ENCODE data around the gene IDUA. TPM values are rescaled to one million over a fixed set of nuclear protein-coding genes. Genes with fewer than 3 reads are reported as not detected.
A peak's percentile ranks its signal among the peaks of the same experiment; 100 is the strongest.

Gene IDUA
- total RNA-seq, 4 donors from 2014 or later = 23.9 to 79.4 (median 52.9) TPM

GRCh38 chr4:1036976-1037810, 50.3 kb downstream of the IDUA start:
- H3K4me1 ChIP-seq = peaks cover 5 to 98% (median 48%) of the 10 kb centered on the region in 4 donors
- DNase-seq (ENCODE audit: low spot score in 2 of 2) = no peak
- no peak overlapping the region for H3K4me3 ChIP-seq
- TF ChIP-seq EP300 (IDR thresholded peaks at IDR 0.05) (no peak), POLR2A (IDR thresholded peaks at IDR 0.05) (no peak), CTCF (IDR thresholded peaks at IDR 0.05) (no peak)
- H3K27me3 ChIP-seq = no peaks in the 10 kb centered on the region
- H3K27ac ChIP-seq = peak overlapping the region in 1 of 4 donors; percentile 68
- WGBS, 2 donors = 89 to 93% methylated on average over 10 to 16 of the region's 26 CpGs
- no peaks in the 10 kb centered on the region for H3K9me3 ChIP-seq
- no peaks in the 10 kb centered on the region for H3K36me3 ChIP-seq

DNA sequence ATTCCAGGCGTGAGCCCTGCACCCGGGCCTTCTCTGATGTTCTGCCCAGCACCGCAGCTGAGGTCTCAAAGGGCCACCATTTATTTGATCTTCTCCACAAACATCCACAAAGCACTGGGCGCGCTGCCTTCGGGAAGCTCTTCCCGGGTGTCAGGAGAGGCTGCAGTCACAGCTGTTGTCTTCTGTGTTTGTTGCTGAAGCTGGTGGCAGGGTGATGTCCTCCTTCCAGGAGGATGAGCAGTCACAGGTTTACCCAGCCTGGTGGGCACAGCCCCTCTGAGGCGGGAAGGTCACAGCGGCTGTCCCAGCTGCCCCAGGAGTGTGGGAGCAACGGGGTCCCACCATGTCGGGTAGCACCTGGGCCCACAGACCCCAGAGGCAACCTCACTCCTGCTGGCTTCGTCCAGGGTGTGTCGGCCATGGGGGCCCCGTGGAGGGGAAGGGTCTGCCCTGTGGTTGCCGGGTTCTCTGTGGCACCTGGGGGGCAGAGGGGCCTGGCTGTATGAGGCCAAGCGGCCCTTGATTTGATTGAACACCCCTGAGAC, 52.2 kb downstream of the IDUA start:
- peaks cover 5 to 100% (median 53%) of the 10 kb centered on the region in 4 donors for H3K4me1 ChIP-seq
- 68 to 70% methylated on average over 7 to 16 of the region's 16 CpGs for WGBS, 2 donors

GRCh38 chr4:1039493-1040343, 52.9 kb downstream of the IDUA start:
- TF ChIP-seq POLR2A (IDR thresholded peaks at IDR 0.05) = no peak
- TF ChIP-seq EP300 (IDR thresholded peaks at IDR 0.05) = no peak
- TF ChIP-seq CTCF (IDR thresholded peaks at IDR 0.05) = no peak
- H3K4me3 ChIP-seq = no peak overlapping the region
- peaks cover 5 to 100% (median 52%) of the 10 kb centered on the region in 4 donors for H3K4me1 ChIP-seq
- H3K9me3 ChIP-seq = no peaks in the 10 kb centered on the region
- no peak for DNase-seq (ENCODE audit: low spot score in 2 of 2)
- 53 to 58% methylated on average over 11 to 18 of the region's 20 CpGs for WGBS, 2 donors
- H3K27me3 ChIP-seq = no peaks in the 10 kb centered on the region
- no peaks in the 10 kb centered on the region for H3K36me3 ChIP-seq
- peak overlapping the region in 3 of 4 donors; percentile 65 to 81 (median 68) for H3K27ac ChIP-seq

More for the DNA sequence above, 52.2 kb downstream of the IDUA start:
- DNase-seq (ENCODE audit: low spot score in 2 of 2) = no peak
- H3K9me3 ChIP-seq = no peaks in the 10 kb centered on the region
- H3K4me3 ChIP-seq = no peak overlapping the region
- no peaks in the 10 kb centered on the region for H3K36me3 ChIP-seq
- peak overlapping the region in 3 of 4 donors; percentile 65 to 81 (median 68) for H3K27ac ChIP-seq
- no peak for TF ChIP-seq EP300 (IDR thresholded peaks at IDR 0.05)
- no peak for TF ChIP-seq POLR2A (IDR thresholded peaks at IDR 0.05)
- no peak for TF ChIP-seq CTCF (IDR thresholded peaks at IDR 0.05)
- H3K27me3 ChIP-seq = no peaks in the 10 kb centered on the region

DNA sequence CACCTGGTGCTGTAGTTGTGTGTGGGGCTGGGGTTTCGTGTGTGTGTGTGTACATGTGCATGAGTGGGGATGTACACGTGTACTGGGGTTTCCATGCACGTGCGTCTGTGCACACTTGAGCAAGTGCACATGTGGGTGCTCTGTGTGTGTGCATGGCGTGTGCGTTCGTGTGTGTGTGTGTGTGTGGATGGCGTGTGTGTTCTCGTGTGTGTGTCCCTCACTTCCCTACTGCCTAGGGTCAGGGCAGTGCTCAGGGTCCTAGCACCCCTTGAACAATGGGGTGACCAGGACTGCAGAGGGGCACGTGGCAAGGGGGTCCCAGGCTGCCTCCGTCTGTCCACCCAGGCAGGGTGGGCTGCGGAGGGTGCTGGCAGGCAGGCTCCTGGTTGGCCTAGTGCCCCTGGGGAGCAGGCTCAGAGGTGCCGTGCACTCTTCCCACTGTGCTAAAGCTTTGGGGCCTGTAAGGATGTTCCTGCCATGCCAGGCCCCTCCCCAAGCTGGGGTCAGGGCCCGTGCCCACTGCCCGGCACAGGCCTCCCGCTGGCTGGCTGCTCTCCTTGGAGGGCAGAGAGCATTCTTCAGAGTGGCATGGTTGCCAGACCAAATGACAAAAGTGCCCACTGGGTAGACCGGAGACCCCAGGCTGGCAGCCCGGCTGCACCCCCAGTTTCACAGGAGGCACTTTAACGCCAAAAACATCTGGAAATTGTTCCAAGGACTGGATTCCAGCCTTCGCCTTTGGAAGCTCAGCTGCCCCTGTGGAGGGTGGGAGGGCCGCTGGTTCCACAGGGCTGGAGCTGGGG, 53.7 kb downstream of the IDUA start:
- H3K27ac ChIP-seq = no peak overlapping the region
- WGBS, 2 donors = 80 to 83% methylated on average over 17 to 18 of the region's 21 CpGs
- no peak for DNase-seq (ENCODE audit: low spot score in 2 of 2)
- H3K36me3 ChIP-seq = no peaks in the 10 kb centered on the region
- no peaks in the 10 kb centered on the region for H3K9me3 ChIP-seq
- no peak for TF ChIP-seq POLR2A (IDR thresholded peaks at IDR 0.05)
- TF ChIP-seq CTCF (IDR thresholded peaks at IDR 0.05) = no peak
- TF ChIP-seq EP300 (IDR thresholded peaks at IDR 0.05) = no peak
- H3K4me3 ChIP-seq = no peak overlapping the region
- H3K4me1 ChIP-seq = peaks cover 0 to 100% (median 50%) of the 10 kb centered on the region in 4 donors
- no peaks in the 10 kb centered on the region for H3K27me3 ChIP-seq

All from tibial nerve (tissue), 4 donors.